ENCODE measurements around the gene CBFA2T2. TPM values are rescaled to one million over a fixed set of nuclear protein-coding genes. Genes with fewer than 3 reads are reported as not detected.
A peak's percentile ranks its signal among the peaks of the same experiment; 100 is the strongest.

The CBFA2T2 gene
- total RNA-seq, 1 donor, result 11.2 TPM

DNA sequence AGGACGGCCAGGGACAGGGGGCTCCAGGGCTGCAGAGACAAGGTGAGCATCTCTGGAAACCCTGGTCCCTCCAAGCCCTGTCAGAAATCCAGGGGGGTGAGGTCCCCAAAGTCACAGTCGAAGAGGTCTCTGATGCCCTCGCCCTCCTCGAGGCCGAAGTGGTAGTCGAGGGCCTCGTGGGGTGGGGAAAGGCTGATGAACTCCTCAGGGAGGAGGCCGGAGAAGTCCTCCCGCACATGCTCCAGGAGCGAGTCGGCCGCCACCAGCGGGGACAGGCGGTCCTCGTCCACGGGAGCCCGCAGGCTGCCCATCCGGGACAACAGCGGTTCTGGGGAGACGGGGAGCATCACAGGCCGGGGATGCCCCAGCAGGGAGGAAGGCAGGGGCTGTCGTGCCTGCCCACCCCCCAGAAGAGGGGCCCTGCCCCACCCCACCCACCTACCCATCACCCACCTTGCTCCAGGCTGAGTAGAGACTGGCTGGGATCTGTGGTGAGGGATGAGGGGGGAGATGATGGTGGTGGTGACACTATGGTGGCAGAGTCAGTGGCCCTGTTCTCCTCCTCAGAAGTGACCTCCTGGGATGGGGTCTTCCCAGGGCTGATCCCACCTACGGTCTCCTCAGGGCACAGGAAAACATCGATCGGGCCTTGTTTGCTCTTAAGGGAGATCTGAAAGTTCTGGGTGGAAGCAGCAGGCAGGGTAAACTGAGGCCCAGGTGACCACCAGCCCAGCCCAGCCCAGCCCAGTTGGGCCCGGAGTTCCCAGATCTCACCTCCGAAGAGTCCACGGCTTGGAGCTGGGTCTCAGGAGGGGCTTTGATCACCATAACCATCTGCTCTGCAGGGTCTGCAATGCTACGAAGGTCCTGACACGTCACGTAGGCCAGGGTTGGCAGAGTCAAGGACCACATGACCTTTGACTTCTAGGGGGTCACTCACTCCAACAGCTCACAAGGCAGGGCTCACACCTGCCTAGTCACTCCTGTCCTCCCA is 187.1 kb downstream of the CBFA2T2 start:
- peaks cover 5% of the 10 kb centered on the region for H3K79me2 ChIP-seq (ENCODE audit: insufficient read depth, low read length)
- H3K4me1 ChIP-seq (ENCODE audit: insufficient read depth, low read length), result peaks cover 40% of the 10 kb centered on the region
- H3K27me3 ChIP-seq (ENCODE audit: insufficient read depth, low read length), result no peaks in the 10 kb centered on the region
- H3K9me3 ChIP-seq (ENCODE audit: low read depth, low read length), result no peaks in the 10 kb centered on the region
- no peak for TF ChIP-seq CTCF (IDR thresholded peaks at IDR 0.05; ENCODE audit: extremely low read depth, low read depth, low read length)
- no peak overlapping the region for H3K4me3 ChIP-seq (ENCODE audit: insufficient read depth, low read length)
- H3K4me2 ChIP-seq (ENCODE audit: insufficient read depth, low read length), result no peak overlapping the region
- peak; percentile 77 for DNase-seq (ENCODE audit: insufficient read length, low spot score, missing footprints)
- H3K36me3 ChIP-seq (ENCODE audit: insufficient read depth, low read length), result peaks cover 7% of the 10 kb centered on the region
- no peak overlapping the region for H3K27ac ChIP-seq (ENCODE audit: low read depth, low read length)
- H2AFZ ChIP-seq (ENCODE audit: low read length), result no peak overlapping the region
- peaks cover 15% of the 10 kb centered on the region for H4K20me1 ChIP-seq (ENCODE audit: insufficient read depth, low read length)

DNA sequence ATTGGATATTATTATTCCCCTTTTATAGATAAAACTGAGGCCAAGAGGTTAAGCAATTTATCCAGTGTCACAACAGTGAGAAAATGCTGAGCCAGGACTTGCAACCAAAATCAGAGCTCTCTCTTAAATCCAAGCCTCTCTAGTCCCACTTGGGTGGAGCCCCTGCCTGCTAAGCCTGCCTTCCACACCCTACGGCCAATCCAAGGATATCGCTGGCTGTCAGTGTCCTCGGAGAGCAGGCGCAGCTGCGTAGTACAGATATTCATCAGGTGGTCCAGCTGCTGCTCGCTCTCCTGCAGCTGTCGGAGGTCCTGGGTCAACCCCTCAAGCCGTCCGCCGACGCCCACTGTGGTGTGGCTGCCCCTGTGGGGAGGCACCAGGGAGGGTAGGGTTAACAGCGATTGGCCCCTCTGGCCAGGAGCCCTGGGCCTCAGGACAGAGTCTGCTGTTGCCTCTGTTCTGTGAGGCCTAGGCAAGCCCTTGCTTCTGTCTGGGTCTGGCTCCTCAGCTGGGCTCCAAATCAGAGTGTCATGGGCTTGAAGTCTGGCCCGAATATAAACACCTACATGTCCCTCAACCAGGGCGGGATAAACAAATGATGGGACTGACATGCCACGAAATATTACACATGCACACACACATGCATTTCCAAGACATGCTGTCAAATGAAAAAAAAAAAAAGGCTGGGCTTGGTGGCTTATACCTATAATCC is 188.3 kb downstream of the CBFA2T2 start:
- Histone ChIP-seq H2AFZ (ENCODE audit: low read length) (no peak overlapping the region), H3K79me2 (ENCODE audit: insufficient read depth, low read length) (peaks cover 3% of the 10 kb centered on the region), H3K9me3 (ENCODE audit: low read depth, low read length) (no peaks in the 10 kb centered on the region), H3K27ac (ENCODE audit: low read depth, low read length) (no peak overlapping the region), H3K4me1 (ENCODE audit: insufficient read depth, low read length) (peaks cover 36% of the 10 kb centered on the region), H3K4me3 (ENCODE audit: insufficient read depth, low read length) (no peak overlapping the region), H3K4me2 (ENCODE audit: insufficient read depth, low read length) (no peak overlapping the region), H3K36me3 (ENCODE audit: insufficient read depth, low read length) (peaks cover 7% of the 10 kb centered on the region), H3K27me3 (ENCODE audit: insufficient read depth, low read length) (no peaks in the 10 kb centered on the region), H4K20me1 (ENCODE audit: insufficient read depth, low read length) (peaks cover 11% of the 10 kb centered on the region)
- peak; percentile 71 for DNase-seq (ENCODE audit: insufficient read length, low spot score, missing footprints)
- TF ChIP-seq CTCF (IDR thresholded peaks at IDR 0.05; ENCODE audit: extremely low read depth, low read depth, low read length), result no peak

- peaks cover 25% of the 10 kb centered on the region for H3K4me1 ChIP-seq (ENCODE audit: insufficient read depth, low read length)
- H3K4me3 ChIP-seq (ENCODE audit: insufficient read depth, low read length), result no peak overlapping the region
- H4K20me1 ChIP-seq (ENCODE audit: insufficient read depth, low read length), result peaks cover 11% of the 10 kb centered on the region
- TF ChIP-seq CTCF (IDR thresholded peaks at IDR 0.05; ENCODE audit: extremely low read depth, low read depth, low read length), result no peak
- H2AFZ ChIP-seq (ENCODE audit: low read length), result no peak overlapping the region
- no peaks in the 10 kb centered on the region for H3K27me3 ChIP-seq (ENCODE audit: insufficient read depth, low read length)
- H3K79me2 ChIP-seq (ENCODE audit: insufficient read depth, low read length), result peaks cover 9% of the 10 kb centered on the region
- no peak overlapping the region for H3K4me2 ChIP-seq (ENCODE audit: insufficient read depth, low read length)
- no peak for DNase-seq (ENCODE audit: insufficient read length, low spot score, missing footprints)
- H3K36me3 ChIP-seq (ENCODE audit: insufficient read depth, low read length), result peaks cover 7% of the 10 kb centered on the region
- H3K9me3 ChIP-seq (ENCODE audit: low read depth, low read length), result no peaks in the 10 kb centered on the region
- no peak overlapping the region for H3K27ac ChIP-seq (ENCODE audit: low read depth, low read length)
These were observed 190.0 kb downstream of the CBFA2T2 start for GRCh38 chr20:33679758-33680485.
